ENCODE measurements around the gene EEFSEC.

- TF ChIP-seq POLR2A (IDR thresholded peaks at IDR 0.05) = no peak
- TF ChIP-seq, protein P1, sequence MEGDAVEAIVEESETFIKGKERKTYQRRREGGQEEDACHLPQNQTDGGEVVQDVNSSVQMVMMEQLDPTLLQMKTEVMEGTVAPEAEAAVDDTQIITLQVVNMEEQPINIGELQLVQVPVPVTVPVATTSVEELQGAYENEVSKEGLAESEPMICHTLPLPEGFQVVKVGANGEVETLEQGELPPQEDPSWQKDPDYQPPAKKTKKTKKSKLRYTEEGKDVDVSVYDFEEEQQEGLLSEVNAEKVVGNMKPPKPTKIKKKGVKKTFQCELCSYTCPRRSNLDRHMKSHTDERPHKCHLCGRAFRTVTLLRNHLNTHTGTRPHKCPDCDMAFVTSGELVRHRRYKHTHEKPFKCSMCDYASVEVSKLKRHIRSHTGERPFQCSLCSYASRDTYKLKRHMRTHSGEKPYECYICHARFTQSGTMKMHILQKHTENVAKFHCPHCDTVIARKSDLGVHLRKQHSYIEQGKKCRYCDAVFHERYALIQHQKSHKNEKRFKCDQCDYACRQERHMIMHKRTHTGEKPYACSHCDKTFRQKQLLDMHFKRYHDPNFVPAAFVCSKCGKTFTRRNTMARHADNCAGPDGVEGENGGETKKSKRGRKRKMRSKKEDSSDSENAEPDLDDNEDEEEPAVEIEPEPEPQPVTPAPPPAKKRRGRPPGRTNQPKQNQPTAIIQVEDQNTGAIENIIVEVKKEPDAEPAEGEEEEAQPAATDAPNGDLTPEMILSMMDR (IDR thresholded peaks at IDR 0.05) = peak in 4 of 6 experiments; percentile 29 to 62 (median 44)
These were observed 19.9 kb upstream of the EEFSEC start for GRCh38 chr3:128133273-128133883.

Data from esophagus squamous epithelium (tissue), 4 donors.